Frontal cortex (tissue), 4 donors: ENCODE measurements around the gene OR2L5. TPM values are rescaled to one million over a fixed set of nuclear protein-coding genes. Genes with fewer than 3 reads are reported as not detected.
A peak's percentile ranks its signal among the peaks of the same experiment; 100 is the strongest.

Experiments used
- DNase-seq, 2 donors: peaks; one replicate each; pipeline ENCODE4 v3.0.0; 2012; ENCODE audit warnings: low spot score in 2 of 2
- FAIRE-seq: peaks from 2 replicates; lab custom pipeline; 2012; peaks lifted over from hg19 to GRCh38; lab: Jason Lieb, UNC
- total RNA-seq: library from RNA; depleted of rRNA; stranded (reverse); fragments of >200 nt; gene quantifications from one replicate; pipeline ENCODE4 v1.2.3, GENCODE V29; 2014
- donor health status: control.
- donor health status: control.
- donor health status: control.

Gene OR2L5
- total RNA-seq: 0.41 TPM

GRCh38 chr1:248013229-248013710 lies at the start of gene OR2L5:
Gene OR2L5 (plus strand): TSS chr1:248013660. CDS start chr1:248021948, 8,288 bp downstream.
- DNase-seq (no peak), FAIRE-seq (no peak)

GRCh38 chr1:247964933-247965332 lies 48.5 kb upstream of the OR2L5 start, which contains the start of gene OR2AK2:
Gene OR2AK2 (plus strand): TSS chr1:247965233. CDS start chr1:247965377, 144 bp downstream.
- peak; percentile 97 for FAIRE-seq

GRCh38 chr1:247966532-247967204 lies 46.8 kb upstream of the OR2L5 start:
- no peak for FAIRE-seq

More at GRCh38 chr1:247964933-247965332, 48.5 kb upstream of the OR2L5 start, which contains the start of gene OR2AK2:
- DNase-seq: no peak

GRCh38 chr1:247992986-247993385 lies 20.5 kb upstream of the OR2L5 start:
- no peak for DNase-seq
- no peak for FAIRE-seq

More at GRCh38 chr1:247966532-247967204, 46.8 kb upstream of the OR2L5 start:
- DNase-seq: no peak

- FAIRE-seq (no peak), DNase-seq (no peak)
Observed at GRCh38 chr1:247998811-247999210, 14.6 kb upstream of the OR2L5 start.

GRCh38 chr1:248000169-248000568 lies 13.3 kb upstream of the OR2L5 start:
- FAIRE-seq (no peak), DNase-seq (no peak)

- FAIRE-seq (no peak), DNase-seq (no peak)
Observed at GRCh38 chr1:248007778-248008177, 5.7 kb upstream of the OR2L5 start.

GRCh38 chr1:248009681-248010080 lies 3.8 kb upstream of the OR2L5 start:
- DNase-seq (no peak), FAIRE-seq (no peak)

GRCh38 chr1:248015803-248016202 lies 2.3 kb downstream of the OR2L5 start:
- FAIRE-seq: no peak

GRCh38 chr1:248029770-248030169 lies 16.3 kb downstream of the OR2L5 start, which contains the start of gene OR2L2:
Gene OR2L2 (plus strand): TSS chr1:248030070. CDS start chr1:248038268, 8,198 bp downstream.
- no peak for FAIRE-seq
- DNase-seq: no peak

More at GRCh38 chr1:248015803-248016202, 2.3 kb downstream of the OR2L5 start:
- DNase-seq: no peak

- FAIRE-seq: no peak
- DNase-seq: no peak
Observed at GRCh38 chr1:248045209-248045608, 31.7 kb downstream of the OR2L5 start.

- DNase-seq: no peak
- no peak for FAIRE-seq
Observed at GRCh38 chr1:248046536-248046935, 33.1 kb downstream of the OR2L5 start, which contains the start of gene OR2L3. Gene OR2L3 (plus strand): TSS chr1:248046836. CDS start chr1:248060682, 13,846 bp downstream.

- DNase-seq: no peak
- no peak for FAIRE-seq
Observed at GRCh38 chr1:248047008-248047407, 33.5 kb downstream of the OR2L5 start.

GRCh38 chr1:248054671-248055070 lies 41.2 kb downstream of the OR2L5 start:
- DNase-seq (no peak), FAIRE-seq (no peak)

GRCh38 chr1:248055261-248055660 lies 41.8 kb downstream of the OR2L5 start:
- DNase-seq (no peak), FAIRE-seq (no peak)

GRCh38 chr1:248065071-248065470 lies 51.6 kb downstream of the OR2L5 start:
- FAIRE-seq (no peak), DNase-seq (no peak)

- DNase-seq: no peak
- no peak for FAIRE-seq
Observed at GRCh38 chr1:248065604-248066003, 52.1 kb downstream of the OR2L5 start.
